GM19463 (cell line): ENCODE measurements around the gene CDR2L.
A peak's percentile ranks its signal among the peaks of the same experiment; 100 is the strongest.
"Not testable (repeated sequence)": the region's sequence is repeated elsewhere in the genome, so short reads cannot be mapped to it uniquely, and the experiment has no call there.

Source experiments
- ATAC-seq: cut with Tn5 transposase; IDR thresholded peaks from one replicate; pipeline ENCODE4 v1.9.1; 2021; ENCODE audit warnings: mild to moderate bottlenecking, moderate library complexity; ENCODE audit not compliant: unreplicated experiment

CDR2L gene

DNA sequence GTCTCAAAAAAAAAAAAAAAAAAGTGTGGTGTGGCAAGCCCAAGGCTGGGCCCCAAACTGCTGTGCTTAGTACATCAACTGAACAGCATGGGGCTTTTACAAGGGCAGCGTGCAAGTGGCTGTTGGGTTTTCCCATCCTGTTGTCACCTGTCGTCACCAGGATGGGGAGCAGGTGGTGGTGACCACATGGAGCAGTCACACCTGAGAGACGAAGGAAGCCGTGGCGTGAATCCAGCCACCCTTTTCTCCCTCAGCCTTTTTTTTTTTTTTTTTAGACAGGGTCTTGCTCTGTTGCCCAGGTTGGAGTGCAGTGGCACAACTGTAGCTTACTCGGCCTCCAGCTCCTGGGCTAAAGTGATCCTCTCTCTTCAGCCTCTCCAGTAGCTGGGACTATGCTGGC, 20.9 kb downstream of the CDR2L start:
- ATAC-seq = no peak

DNA sequence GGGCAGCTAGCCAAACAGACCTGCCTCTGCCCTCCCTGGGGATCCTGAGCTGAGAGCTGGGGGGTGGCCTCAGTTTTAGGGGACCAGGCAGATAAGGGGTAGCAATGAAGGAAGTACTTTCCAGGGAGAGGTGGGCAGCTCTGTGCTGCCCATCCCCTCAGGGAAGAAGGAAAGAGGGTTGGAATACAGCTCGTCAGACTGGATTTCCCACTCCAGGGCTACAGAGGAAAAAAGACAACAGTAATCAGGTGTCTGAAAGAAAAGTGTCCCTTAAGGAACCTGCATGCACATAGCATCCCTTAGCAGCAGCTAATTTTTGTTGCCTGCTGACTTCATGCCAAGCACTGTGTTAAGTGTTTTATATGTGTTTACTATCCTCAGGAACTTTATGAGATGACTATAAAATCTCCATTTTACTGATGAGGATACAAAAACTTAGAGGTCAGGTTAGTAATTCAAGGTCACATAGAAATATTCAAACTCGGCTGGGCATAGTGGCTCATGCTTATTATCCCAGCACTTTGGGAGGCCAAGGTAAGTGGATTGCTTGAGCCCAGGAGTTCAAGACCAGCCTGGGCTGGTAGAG, 21.8 kb downstream of the CDR2L start:
- ATAC-seq = no peak

DNA sequence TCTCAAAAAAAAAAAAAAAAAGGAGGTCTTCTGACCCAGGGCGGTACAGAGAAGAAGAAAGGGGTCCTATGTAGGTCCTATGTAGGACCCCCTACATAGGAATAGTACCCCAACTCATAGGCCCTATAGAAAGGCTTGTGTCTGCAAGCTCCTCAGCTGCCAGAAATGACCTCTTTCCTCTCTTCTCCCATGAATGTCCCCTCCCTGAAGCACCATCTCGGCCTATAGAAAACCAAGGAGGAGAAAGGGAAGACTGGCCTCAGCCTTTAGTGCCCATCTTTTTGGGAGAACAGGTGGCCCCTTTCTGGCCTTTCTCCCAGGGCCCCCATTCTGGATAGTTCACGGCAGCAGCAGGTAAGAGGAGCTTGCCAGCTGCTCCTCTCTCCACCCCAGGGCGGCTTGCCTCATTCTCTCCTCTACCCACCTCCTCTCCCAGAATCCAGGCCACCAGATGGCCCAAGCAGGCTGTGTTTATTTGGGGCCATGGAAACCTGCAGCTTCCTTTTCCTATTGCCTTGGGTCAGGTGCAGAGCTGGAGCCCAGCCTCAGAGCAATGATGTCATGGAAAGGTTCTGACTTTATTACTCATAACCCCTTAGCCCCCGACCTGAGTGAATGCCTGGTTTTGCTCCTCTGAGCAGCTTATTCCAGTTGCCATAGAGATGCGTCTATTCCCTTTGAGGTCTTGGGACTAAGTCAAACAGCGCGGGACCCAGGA, 23.4 kb downstream of the CDR2L start:
- no peak for ATAC-seq

DNA sequence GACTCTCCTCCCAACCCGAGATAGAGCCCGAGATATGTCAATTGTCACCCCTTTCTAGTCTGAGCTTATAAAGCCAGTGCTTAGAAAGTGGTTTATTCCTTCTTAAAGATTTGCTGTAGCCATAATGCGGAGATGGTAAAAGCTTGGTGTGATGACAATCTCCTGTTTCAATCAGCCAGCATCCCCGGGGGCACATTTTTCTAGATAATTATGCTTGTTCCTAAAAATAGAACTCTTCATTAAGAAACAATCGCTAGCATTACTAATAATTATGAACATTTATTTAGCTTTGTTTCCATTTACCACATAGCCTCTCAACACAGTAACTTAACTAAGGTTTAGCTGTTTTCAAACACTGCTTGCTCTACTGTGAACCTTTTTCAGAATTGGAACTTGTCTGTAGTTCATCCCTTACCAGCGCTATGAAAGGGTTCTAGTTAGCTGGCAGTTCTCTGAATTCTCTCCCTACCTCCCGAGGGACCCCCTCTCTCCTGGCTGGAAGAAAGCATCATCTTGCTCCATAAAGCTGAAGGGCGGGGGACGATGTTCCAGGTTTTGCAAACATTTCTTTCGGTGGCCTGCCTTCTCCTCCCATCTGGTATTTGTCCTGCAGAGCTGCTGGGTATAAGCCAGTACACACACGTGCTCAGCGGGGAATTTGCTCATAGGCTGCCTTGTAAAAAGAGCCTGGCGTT, 24.1 kb downstream of the CDR2L start:
- no peak for ATAC-seq

DNA sequence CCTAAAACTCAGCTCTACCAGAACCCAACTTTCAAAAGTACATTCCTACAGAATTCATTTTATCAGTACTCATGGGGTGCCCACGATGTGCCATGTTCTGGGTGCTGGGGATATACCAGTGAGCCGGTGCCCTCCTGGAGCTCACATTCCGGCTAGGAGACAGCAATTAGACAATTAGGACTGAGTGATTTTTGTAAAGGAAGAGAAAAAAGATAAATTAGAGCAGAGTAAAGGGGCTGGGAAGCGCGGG, 24.6 kb downstream of the CDR2L start:
- no peak for ATAC-seq

DNA sequence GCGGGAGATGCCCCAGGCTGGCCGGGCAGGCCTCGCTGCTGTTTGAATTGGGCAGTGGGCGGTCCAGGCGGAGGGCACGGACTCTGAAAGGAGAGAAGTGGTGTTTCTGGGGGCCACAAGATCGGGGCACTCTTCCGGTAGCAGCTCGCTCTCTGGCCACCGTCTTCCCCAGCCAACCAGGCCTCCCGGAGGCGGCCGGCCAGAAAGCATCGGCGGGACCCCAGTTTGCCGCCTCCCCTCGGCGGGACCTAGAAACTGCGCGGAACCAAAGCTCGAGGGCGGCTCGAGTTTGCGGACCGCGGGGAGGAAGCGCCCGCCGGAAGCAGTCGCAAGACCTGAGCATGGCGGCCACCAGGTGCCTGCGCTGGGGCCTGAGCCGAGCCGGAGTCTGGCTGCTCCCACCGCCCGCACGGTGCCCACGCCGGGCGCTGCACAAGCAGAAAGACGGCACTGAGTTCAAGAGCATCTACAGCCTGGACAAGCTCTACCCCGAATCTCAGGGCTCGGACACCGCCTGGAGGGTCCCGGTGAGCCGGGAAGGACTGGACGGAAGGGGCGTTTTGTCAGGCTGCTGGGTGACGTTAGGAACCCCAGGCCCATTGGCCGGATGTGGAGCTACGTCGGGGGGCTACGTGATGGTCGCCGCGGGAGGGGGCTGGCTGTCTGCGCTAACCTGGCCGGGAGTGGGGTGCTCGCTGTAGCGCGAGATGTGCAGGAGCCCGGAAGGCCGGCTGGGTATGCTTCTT, 25.1 kb downstream of the CDR2L start, which contains the start of gene MRPL58:
Gene MRPL58, plus strand, starts transcription at position 325 of the 746 bp plus-strand sequence. Its CDS starts 17 bp downstream, at position 342.
- peak; percentile 87 for ATAC-seq

DNA sequence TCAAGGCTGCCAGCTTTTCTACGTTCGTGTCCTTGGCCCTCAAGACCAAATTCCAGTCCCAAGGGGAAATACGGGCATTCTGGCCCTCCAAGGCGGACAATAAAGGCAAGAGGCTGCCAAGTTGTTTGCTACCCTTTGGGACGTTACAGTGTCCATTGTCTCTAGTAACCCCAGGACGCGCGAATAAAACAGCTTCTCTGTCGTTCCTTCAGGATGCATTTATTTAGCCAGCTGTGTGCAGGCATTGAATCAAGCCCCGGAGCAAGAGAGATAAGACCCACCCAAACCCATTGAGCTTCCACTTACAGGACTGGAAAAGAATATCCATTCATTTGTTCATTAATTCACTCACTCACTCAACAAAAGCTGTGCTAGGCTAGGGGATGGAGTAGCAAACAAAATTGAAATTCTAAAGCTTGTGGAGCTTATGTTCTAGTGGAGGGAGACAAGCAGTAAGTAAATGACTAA, 25.7 kb downstream of the CDR2L start:
- no peak for ATAC-seq

DNA sequence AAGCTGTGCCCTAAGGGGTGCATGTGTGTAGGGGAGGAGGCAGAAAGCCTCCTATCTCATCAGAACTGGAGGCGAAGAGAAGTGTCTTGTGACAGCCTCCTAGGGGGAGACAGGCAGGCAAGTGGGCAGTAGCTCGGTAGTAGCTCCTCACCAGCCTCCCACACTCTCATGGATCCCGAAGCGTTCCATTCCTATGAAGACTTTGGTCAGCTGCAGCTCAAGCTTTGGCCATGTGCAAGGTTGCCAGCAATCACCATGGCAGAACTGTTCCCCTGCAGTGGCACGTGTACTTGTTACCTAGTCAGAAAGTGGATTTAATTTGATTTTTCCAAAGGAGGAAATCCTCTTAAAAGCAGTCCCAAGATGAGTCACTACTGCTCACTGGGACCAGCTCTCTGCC, 31.7 kb downstream of the CDR2L start:
- ATAC-seq = no peak

DNA sequence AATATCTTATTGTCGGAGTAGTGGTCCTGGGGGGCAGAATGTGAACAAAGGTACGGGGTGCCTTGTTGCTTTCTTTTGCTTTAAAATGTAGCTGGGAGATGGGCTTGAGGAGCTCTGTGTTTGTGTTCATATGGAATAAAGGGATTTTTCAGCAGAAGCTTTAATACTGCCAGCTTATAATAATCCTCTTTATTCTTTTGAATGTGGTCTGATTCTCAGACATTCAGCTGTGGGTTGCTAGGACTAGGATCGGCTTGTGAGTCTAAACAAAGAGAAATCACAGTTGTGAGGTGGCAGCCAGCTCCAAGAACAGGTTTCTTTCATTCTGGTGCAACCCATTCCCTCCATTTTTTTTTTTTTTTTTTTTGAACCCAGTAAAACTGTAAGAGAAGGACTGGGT, 32.3 kb downstream of the CDR2L start:
- ATAC-seq = no peak

DNA sequence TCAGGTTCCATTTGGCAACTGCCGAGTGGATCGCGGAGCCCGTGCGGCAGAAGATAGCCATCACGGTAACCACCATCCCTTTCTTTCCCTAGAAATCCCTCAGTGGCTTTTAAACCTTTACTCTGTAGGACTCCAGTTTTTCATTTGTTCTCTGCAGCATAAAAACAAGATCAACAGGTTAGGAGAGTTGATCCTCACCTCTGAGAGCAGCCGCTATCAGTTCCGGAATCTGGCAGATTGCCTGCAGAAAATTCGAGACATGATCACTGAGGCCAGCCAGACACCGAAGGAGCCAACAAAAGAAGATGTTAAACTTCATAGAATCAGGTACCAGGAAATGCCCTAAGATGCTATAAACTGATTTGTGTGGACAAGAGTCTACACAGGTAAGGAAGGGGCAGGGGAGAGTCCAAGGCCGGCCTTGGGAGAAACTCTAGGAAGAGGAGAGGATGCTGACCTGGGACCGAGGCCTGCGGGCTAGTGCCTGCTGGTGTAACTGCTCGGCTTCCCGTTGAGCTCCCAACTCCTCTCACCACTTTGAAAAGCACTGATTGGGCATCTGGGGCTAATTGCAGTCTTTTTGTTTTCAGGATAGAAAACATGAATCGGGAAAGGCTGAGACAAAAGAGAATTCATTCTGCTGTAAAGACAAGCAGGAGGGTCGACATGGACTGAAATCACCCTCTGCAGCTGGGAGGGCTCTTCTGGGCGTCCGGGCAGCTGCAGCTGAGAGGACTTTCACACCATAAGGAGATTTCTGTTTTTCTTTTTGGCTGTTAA, 33.1 kb downstream of the CDR2L start:
- ATAC-seq = no peak

DNA sequence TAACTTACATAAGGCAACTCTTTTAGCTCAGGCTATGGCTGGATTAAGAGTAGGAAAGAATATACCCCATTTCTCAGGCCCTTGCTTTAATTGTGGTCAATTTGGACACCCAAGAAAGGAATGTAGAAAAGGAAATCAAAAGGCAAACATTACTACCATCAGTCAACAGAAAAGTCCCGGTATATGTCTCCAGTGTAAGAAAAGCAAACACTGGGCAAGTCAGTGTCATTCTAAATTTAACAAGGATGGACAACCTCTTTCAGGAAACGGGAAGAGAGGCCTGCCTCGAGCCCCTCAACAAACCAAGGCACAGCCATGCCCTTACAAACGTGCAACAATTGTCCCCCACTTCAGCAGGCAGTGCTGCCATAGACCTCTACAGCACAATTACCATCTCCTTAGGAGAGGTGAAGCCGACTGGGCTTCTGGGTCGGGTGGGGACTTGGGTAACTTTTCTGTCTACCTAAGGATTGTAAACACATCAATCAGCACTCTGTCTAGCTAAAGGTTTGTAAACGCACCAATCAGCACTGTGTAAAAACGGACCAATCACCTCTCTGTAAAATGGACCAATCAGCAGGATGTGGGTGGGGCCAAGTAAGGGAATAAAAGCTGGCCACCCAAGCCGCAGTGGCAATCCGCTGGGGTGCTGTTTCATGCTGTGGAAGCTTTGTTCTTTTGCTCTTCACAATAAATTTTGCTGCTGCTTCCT, 37.4 kb downstream of the CDR2L start:
- no peak for ATAC-seq

DNA sequence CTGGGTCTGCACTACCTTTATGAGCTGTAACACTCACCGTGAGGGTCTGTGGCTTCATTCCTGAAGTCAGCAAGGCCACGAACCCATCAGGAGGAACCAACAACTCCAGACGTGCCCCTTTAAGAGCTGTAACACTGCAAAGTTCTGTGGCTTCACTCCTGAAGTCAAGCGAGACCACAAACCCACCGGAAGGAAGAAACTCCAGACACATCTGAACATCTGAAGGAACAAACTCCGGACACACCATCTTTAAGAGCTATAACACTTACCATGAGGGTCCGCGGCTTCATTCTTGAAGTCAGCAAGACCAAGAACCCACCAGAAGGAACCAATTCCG, 37.9 kb downstream of the CDR2L start:
- not testable (repeated sequence) for ATAC-seq

DNA sequence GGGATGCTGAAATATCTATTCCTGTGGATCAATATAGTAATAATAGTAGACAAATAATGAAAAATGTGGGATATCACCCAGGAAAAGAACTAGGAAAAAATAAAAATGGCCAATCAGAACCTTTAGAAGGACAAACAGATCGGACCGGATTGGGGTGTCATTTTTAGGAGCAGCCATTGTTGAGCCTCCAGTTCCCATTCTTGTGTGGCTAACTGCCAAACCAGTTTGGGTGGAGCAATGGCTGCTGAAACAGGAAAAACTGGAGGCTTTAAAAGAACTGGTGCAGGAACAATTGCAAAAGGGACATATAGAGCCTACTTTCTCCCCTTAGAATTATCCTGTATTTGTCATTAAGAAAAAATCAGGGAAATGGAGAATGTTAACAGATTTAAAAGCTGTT, 39.2 kb downstream of the CDR2L start:
- not testable (repeated sequence) for ATAC-seq

DNA sequence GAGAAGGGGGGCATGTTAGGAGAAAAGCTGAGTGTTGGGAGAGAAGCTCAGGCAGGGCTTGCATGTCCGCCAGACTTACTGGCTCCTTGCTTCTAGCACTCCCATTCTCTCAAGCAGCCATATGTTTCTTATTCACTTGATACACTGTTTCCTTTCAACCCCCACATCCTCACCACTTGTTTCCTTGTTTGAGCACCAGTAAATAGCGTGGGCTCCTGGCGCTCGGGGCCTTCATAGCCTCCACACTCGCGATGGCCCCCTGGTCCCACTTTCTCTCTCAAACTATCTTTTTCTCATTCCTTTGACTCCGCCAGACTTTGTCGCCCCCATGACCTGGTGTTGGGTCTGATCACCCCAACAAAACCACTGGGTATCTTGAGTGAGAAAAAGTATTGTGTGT, 42.7 kb downstream of the CDR2L start:
- no peak for ATAC-seq

DNA sequence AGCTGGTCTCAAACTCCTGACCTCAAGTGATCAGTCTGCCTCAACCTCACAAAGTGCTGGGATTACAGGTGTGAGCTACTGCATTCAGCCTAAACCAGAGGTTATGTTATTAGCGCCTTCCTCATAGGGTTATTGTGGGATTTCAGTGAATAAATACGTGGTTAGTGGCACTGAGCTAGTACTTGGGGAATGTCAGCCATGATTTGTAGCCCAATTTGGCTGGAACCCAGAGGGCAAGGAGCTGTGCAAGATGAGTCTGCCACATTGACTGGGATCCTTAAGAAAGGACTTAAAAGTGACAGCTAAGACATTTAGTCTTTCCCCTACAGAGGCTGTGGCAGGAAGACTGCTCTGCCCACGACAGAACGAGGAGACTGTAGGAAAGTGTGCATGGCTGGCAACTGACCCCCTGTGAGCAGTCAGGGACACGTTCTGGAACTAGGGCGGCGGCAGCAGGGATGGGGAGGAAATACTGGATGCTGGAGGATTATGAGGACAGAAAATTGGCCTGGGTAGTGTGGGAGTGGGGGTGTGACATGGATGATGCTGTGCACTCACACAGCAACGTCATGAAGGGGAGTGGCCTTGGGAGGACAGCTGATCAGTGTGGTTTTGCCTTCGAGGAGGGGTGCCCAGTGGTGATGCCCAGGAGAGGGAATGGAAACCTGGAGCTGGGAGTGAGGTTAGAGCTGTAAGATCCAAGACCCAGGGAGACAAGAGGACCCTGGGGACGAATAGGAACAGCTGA, 44.7 kb downstream of the CDR2L start:
- ATAC-seq = no peak

DNA sequence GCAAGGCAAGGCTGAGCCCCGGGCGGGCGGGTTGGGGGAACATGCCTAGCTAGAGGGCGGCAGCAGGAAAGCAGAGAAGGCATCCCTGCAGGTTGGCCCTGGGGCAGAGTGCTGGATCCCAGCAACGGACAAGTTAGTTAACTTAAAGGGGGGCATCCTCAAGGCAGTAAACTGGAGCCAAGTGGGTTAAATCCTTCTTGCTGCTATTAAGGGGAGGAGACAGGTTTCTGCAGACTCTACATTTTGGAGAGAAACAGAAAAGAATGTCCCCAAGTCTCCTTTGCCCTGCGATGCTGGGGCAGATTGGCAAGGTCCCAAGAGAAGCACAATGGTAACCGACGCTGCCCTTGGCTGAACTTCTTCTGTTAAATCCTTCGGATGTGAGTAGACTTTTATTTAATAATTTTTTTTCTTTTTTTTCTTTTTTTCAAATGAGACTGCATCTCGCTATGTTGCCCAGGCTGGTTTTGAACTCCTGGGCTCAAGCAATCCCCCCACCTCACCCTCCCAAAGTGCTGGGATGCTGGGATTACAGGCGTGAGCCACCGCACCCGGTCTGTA, 45.4 kb downstream of the CDR2L start:
- ATAC-seq = no peak

DNA sequence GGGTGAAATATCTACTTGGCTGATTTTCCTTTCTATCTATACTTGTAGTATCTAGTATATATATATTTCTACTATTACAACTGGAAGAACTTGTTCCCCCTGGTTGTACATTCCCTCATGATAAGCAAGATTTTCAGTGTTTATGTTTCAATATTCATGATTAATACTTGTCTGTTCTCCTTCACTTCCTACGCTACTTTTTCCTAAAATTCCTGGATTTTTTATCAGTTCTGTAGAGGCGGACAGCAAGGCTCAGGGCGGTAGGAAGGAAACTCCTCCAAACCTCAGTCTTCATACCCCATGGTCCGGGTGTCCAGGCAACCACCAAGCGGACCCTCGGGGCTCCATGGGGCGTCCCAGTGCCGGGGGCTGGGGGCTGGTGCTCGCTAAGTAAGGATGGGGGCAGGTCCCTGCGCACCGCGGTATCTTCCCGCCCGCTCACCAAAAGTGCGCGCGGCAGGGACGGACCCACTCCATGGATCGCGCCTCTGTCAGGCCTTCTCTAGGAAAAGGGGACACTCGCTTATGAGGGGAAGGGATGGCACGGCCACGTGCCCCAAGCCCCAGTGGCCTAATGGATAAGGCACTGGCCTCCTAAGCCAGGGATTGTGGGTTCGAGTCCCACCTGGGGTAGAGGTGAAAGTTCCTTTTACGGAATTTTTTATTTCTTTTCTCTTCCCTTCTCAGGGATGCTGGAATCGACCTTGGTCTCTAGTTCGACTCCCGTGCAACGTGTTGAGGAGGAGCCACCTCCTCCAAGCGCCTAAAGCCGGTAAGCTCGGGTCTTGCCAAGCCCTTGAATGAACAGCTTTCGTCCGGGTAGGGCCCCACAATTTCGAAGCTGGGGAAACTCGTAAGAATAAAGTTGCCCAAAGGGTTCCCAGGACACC, 46.2 kb downstream of the CDR2L start:
- peak; percentile 42 for ATAC-seq

DNA sequence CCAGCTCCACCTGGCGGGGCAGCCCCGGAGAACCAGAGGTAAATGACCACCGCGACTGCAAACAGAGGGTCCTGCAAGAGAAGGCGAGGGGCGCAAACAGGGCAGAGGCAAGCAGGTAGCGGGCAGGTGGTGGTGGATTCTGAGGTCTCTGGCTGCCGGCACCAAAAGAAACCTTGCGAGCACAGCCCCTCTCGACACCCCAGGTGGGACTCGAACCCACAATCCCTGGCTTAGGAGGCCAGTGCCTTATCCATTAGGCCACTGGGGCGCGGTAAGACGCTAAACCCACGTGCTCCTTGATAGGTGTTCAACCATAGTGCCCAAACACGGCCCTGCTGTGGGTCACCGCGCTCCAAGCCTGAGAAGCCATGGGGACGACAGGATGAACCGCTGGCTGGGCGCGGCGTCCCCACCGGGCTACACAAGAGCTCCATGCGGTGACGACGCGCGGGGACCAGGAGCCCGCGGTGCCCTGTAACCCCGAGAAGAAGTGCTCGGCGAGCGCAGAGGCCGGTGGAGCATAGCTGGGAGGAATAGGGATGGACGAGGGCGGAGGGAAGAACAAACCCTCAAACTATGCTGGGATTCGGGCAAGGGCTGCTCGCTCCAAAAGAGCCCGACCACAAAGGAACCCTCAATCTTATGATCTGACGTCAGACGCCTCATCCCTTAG, 46.9 kb downstream of the CDR2L start:
- ATAC-seq = peak; percentile 50
